Astrocyte (in vitro differentiated cells and primary cell): ENCODE data around the gene PINK1.

ENCODE experiments used
- CTCF ChIP-seq: IDR thresholded peaks from 2 replicates; pipeline ENCODE4 v1.5.1; 2011; ENCODE audit warnings: low read depth, mild to moderate bottlenecking, inconsistent platforms, low read length, moderate library complexity; ENCODE audit not compliant: insufficient read depth
- EZH2 ChIP-seq: IDR thresholded peaks from 2 replicates; pipeline ENCODE4 v1.6.1; 2012; ENCODE audit warnings: mild to moderate bottlenecking, low read length, inconsistent platforms; ENCODE audit not compliant: insufficient read depth

GRCh38 chr1:20609541-20609940, 23.7 kb upstream of the PINK1 start:
- TF ChIP-seq EZH2: no peak
- no peak for TF ChIP-seq CTCF
